ENCODE results near the gene S100G.

S100G gene

DNA sequence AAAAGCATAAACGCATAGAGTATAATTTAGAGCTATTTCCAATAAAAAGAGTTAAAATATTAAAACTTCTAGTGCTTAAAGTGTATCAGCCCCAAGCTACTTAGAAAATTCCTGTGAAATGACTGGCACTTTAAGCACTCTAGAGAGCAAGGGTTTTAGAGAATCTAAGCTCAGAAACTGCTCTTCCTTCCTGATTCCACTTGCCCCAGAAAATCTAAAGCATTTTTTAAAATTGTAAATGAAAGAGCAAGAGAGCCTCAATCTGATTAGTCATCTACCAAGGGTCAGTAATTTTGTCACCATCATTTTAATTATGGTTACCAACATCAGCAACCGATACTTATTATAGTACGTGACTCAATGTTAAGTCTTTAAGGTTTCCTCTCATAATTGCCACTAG is 37.6 kb downstream of the S100G start:
- TF ChIP-seq, protein P1, sequence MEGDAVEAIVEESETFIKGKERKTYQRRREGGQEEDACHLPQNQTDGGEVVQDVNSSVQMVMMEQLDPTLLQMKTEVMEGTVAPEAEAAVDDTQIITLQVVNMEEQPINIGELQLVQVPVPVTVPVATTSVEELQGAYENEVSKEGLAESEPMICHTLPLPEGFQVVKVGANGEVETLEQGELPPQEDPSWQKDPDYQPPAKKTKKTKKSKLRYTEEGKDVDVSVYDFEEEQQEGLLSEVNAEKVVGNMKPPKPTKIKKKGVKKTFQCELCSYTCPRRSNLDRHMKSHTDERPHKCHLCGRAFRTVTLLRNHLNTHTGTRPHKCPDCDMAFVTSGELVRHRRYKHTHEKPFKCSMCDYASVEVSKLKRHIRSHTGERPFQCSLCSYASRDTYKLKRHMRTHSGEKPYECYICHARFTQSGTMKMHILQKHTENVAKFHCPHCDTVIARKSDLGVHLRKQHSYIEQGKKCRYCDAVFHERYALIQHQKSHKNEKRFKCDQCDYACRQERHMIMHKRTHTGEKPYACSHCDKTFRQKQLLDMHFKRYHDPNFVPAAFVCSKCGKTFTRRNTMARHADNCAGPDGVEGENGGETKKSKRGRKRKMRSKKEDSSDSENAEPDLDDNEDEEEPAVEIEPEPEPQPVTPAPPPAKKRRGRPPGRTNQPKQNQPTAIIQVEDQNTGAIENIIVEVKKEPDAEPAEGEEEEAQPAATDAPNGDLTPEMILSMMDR (IDR thresholded peaks at IDR 0.05; ENCODE audit: low read depth, low read length) = no peak
- TF ChIP-seq POLR2A (IDR thresholded peaks at IDR 0.05; ENCODE audit: extremely low read depth, insufficient read length) (no peak), MYC (IDR thresholded peaks at IDR 0.05; ENCODE audit: low read depth, low read length) (no peak)
- TF ChIP-seq, protein P2, sequence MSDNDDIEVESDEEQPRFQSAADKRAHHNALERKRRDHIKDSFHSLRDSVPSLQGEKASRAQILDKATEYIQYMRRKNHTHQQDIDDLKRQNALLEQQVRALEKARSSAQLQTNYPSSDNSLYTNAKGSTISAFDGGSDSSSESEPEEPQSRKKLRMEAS (IDR thresholded peaks at IDR 0.05; ENCODE audit: low read depth, low read length) = no peak
- no peak overlapping the region for H3K4me3 ChIP-seq (ENCODE audit: low read depth, low read length)
- DNase-seq (ENCODE audit: low read depth) = no peak

DNA sequence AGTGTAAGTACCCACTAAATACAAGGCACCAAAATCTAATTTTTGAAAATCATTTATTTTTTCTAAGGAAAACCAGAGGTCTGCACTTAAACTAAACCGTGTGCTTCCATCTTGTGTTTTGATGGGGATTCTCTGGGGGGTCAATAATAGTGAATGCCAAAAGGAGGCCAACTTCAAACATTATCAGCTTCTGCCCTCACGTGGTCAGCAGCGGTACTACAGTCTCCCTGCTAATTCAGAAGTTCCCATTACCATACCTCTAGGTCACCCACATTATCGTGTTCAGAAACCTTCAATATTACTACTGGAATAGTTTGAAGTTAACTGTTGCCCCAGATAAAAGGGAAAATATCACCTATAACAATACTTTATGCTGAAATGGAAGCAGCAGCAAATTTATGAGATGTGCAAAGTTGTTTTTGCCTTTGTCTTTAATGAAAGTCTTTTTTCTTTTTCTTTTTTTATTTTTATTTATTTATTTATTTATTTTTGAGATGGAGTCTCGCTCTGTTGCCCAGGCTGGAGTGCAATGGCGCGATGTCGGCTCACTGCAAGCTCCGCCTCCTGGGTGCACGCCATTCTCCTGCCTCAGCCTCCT is 45.2 kb downstream of the S100G start:
- DNase-seq (ENCODE audit: low read depth) = peak; percentile 62
- TF ChIP-seq, protein P1 (IDR thresholded peaks at IDR 0.05; ENCODE audit: low read depth, low read length) = peak; percentile 78
- TF ChIP-seq MYC (IDR thresholded peaks at IDR 0.05; ENCODE audit: low read depth, low read length) = no peak
- TF ChIP-seq, protein P2 (IDR thresholded peaks at IDR 0.05; ENCODE audit: low read depth, low read length) = peak; percentile 66; the same call in 1 of the 2 replicates
- TF ChIP-seq POLR2A (IDR thresholded peaks at IDR 0.05; ENCODE audit: extremely low read depth, insufficient read length) = no peak
- H3K4me3 ChIP-seq (ENCODE audit: low read depth, low read length) = no peak overlapping the region

DNA sequence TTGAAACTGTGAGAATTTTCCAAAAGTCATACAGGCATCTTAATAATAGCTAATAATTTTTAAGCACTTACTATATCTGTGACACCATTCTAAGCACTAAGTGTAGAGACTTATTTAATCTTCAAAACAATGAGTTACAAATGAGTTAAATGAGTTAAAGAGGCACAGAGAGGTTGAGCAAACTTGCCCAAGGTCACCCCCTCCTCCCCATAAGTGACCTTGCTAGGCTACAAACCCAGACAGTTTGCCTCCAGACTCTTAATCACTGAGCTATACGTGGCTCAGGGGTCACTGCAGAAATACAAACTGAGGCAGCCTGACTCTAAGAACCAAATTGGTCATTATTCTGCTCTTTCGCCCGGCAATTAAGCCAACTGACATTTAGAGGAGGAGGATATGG is 47.0 kb downstream of the S100G start:
- TF ChIP-seq, protein P1 (IDR thresholded peaks at IDR 0.05; ENCODE audit: low read depth, low read length) = no peak
- TF ChIP-seq, protein P2 (IDR thresholded peaks at IDR 0.05; ENCODE audit: low read depth, low read length) = no peak
- TF ChIP-seq POLR2A (IDR thresholded peaks at IDR 0.05; ENCODE audit: extremely low read depth, insufficient read length) = no peak
- TF ChIP-seq MYC (IDR thresholded peaks at IDR 0.05; ENCODE audit: low read depth, low read length) = no peak
- H3K4me3 ChIP-seq (ENCODE audit: low read depth, low read length) = no peak overlapping the region
- DNase-seq (ENCODE audit: low read depth) = no peak

DNA sequence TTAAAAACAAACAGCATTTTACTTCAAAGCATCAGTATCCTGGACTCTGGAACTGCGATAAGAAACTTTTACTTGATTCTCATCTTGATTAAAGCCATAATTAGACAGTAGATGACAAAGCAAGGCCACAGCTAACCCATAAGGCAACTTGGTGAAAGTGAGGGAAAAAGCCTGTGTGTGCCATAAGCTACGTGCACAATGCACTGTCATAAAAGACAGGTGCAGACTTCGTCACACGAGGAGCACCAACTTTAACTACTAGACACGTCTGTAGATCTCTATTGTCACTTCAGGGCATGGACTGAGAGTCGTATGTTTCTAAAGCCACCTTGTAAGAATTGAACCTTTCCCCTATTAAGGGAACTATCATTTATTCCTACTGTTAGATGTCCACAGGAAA is 49.4 kb downstream of the S100G start:
- no peak overlapping the region for H3K4me3 ChIP-seq (ENCODE audit: low read depth, low read length)
- TF ChIP-seq MYC (IDR thresholded peaks at IDR 0.05; ENCODE audit: low read depth, low read length) = no peak
- TF ChIP-seq, protein P1 (IDR thresholded peaks at IDR 0.05; ENCODE audit: low read depth, low read length) = no peak
- TF ChIP-seq POLR2A (IDR thresholded peaks at IDR 0.05; ENCODE audit: extremely low read depth, insufficient read length) = no peak
- TF ChIP-seq, protein P2 (IDR thresholded peaks at IDR 0.05; ENCODE audit: low read depth, low read length) = no peak
- no peak for DNase-seq (ENCODE audit: low read depth)

DNA sequence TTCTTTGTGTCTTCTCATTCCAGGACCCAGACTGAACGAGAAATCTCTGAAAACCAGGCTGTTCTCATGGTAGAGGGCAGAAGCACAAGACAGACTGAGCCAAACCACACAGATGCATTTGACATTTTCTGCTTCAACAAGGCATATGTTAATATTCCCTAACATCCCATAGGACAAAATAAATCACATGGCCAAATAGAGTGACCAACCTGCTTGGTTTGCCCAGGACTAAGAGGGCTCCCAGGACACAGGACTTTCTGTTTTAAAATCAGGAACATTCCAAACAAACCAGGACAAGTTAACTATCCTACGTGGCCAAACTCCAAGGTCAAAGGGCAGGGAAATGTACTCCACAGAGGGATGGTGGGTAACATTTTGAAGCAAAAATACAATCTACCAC is 50.8 kb downstream of the S100G start:
- H3K4me3 ChIP-seq (ENCODE audit: low read depth, low read length) = no peak overlapping the region
- DNase-seq (ENCODE audit: low read depth) = no peak
- no peak for TF ChIP-seq POLR2A (IDR thresholded peaks at IDR 0.05; ENCODE audit: extremely low read depth, insufficient read length)
- TF ChIP-seq, protein P1 (IDR thresholded peaks at IDR 0.05; ENCODE audit: low read depth, low read length) = no peak
- TF ChIP-seq, protein P2 (IDR thresholded peaks at IDR 0.05; ENCODE audit: low read depth, low read length) = no peak
- no peak for TF ChIP-seq MYC (IDR thresholded peaks at IDR 0.05; ENCODE audit: low read depth, low read length)
